ENCODE measurements around the gene FAF1. TPM values are rescaled to one million over a fixed set of nuclear protein-coding genes. Genes with fewer than 3 reads are reported as not detected.

Gene FAF1
- total RNA-seq, 4 donors from 2014 or later: 36.9 to 77.6 (median 48.3) TPM

DNA sequence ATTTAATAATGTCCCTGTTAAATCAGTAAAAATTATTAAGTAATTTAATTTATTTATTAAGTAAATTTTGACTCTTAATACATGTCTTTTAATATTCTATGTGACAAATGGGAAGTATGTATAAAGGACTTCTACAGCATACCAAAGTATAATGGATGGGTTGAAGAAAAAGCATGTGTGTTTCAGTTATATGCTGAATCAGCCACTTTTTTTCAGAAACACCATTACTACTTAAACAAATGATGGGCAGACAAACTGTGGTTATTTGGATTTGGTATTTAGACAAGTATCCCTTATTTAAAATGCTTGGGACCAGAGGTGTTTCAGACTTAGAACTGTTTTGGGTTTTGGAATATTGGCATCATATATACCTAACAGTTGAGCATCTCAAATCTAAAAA lies 360.5 kb downstream of the FAF1 start:
- Histone ChIP-seq H3K36me3 (no peaks in the 10 kb centered on the region), H3K4me3 (no peak overlapping the region), H3K4me1 (no peaks in the 10 kb centered on the region), H3K9me3 (no peaks in the 10 kb centered on the region), H3K27ac (no peak overlapping the region), H3K27me3 (no peaks in the 10 kb centered on the region)
- no peak for TF ChIP-seq POLR2A (IDR thresholded peaks at IDR 0.05)
- TF ChIP-seq, protein P1, sequence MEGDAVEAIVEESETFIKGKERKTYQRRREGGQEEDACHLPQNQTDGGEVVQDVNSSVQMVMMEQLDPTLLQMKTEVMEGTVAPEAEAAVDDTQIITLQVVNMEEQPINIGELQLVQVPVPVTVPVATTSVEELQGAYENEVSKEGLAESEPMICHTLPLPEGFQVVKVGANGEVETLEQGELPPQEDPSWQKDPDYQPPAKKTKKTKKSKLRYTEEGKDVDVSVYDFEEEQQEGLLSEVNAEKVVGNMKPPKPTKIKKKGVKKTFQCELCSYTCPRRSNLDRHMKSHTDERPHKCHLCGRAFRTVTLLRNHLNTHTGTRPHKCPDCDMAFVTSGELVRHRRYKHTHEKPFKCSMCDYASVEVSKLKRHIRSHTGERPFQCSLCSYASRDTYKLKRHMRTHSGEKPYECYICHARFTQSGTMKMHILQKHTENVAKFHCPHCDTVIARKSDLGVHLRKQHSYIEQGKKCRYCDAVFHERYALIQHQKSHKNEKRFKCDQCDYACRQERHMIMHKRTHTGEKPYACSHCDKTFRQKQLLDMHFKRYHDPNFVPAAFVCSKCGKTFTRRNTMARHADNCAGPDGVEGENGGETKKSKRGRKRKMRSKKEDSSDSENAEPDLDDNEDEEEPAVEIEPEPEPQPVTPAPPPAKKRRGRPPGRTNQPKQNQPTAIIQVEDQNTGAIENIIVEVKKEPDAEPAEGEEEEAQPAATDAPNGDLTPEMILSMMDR (IDR thresholded peaks at IDR 0.05): no peak
- DNase-seq: no peak

DNA sequence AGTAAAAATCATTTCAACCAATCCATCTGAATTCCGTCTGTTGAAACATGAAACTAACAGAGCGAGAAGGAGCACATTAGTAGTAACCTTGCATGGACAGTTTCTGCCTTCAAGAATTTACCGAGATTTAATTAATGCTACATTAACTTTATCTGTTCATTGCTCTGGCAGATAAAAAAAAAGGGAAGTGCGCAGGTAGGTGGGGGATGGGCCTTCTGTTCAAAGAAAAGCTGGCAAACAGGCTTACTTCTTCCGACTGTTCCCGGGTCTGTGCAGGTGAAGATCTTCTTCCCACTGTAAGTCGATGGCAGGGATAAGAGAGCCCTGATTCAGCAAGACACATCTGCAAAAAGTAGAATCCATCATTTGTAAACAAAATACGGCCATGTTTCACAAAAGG lies 364.2 kb downstream of the FAF1 start:
- H3K36me3 ChIP-seq: peaks cover 0 to 7% (median 0%) of the 10 kb centered on the region in 3 donors
- H3K4me3 ChIP-seq: no peak overlapping the region
- H3K9me3 ChIP-seq: no peaks in the 10 kb centered on the region
- DNase-seq: no peak
- no peaks in the 10 kb centered on the region for H3K27me3 ChIP-seq
- no peaks in the 10 kb centered on the region for H3K4me1 ChIP-seq
- TF ChIP-seq, protein P1 (IDR thresholded peaks at IDR 0.05): no peak
- TF ChIP-seq POLR2A (IDR thresholded peaks at IDR 0.05): no peak
- no peak overlapping the region for H3K27ac ChIP-seq

DNA sequence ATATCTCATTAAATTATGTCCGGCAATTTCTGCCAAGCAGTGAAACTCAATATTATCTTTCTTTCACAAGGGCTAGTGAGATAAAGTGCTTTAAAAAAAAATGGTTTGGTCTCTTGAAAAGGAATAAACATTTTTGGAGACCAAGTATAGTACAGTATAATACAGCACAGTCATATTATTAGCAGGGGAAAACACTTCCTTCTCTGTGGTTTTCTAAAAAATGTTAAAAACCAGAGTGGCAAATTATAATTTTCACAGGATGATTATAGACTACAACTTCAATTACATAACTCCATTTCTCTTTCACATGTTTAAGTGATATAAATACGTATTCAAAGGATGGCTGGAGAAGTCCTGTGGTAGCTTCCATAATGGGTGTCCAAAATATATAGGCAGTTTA lies 366.6 kb downstream of the FAF1 start:
- H3K9me3 ChIP-seq: no peaks in the 10 kb centered on the region
- H3K27ac ChIP-seq: no peak overlapping the region
- peaks cover 0 to 15% (median 0%) of the 10 kb centered on the region in 3 donors for H3K36me3 ChIP-seq
- no peak overlapping the region for H3K4me3 ChIP-seq
- no peak for TF ChIP-seq POLR2A (IDR thresholded peaks at IDR 0.05)
- TF ChIP-seq, protein P1 (IDR thresholded peaks at IDR 0.05): no peak
- no peaks in the 10 kb centered on the region for H3K4me1 ChIP-seq
- H3K27me3 ChIP-seq: no peaks in the 10 kb centered on the region
- DNase-seq: no peak

DNA sequence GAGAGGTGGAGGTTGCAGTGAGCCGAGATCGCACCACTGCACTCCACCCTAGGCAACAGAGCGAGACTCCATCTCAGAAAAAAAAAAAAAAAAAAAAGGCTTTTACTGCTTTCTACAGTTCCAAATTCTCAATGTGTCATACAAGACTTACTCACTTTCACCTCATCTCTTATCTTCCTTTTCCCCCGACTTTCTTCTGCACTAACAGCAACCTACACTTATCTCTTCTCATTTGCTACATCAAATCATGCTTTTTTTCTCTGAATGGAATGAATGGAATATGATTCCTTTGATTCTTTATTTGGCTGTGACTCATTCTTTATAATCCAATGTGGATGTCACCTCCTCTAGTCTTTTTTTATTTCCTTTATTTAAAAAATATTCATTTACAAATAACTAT lies 368.5 kb downstream of the FAF1 start:
- H3K36me3 ChIP-seq: peaks cover 0 to 21% (median 0%) of the 10 kb centered on the region in 3 donors
- H3K4me1 ChIP-seq: no peaks in the 10 kb centered on the region
- no peaks in the 10 kb centered on the region for H3K27me3 ChIP-seq
- H3K4me3 ChIP-seq: no peak overlapping the region
- TF ChIP-seq, protein P1 (IDR thresholded peaks at IDR 0.05): no peak
- no peak for TF ChIP-seq POLR2A (IDR thresholded peaks at IDR 0.05)
- no peaks in the 10 kb centered on the region for H3K9me3 ChIP-seq
- H3K27ac ChIP-seq: no peak overlapping the region
- no peak for DNase-seq

DNA sequence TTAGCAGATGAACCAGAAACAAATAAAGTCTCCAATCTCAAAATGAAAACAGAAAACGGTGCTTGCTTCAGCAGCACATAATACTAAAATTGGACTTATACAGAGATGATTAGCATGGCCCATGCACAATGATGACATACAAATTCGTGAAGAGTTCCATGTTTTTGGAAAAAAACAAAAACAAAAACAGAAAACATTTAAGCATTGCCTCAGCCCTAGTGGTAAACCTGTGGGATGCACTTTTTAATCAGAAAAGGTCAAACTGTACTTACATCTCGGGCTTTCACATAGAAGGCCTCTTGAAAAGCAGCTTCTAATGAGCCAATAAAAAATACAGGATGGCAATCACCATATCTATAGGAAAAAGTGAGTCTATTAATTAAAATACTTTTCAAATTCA lies 377.7 kb downstream of the FAF1 start:
- no peak for DNase-seq
- TF ChIP-seq, protein P1 (IDR thresholded peaks at IDR 0.05): no peak
- no peak for TF ChIP-seq POLR2A (IDR thresholded peaks at IDR 0.05)
- H3K27me3 ChIP-seq: no peaks in the 10 kb centered on the region
- H3K9me3 ChIP-seq: no peaks in the 10 kb centered on the region
- H3K36me3 ChIP-seq: no peaks in the 10 kb centered on the region
- no peak overlapping the region for H3K4me3 ChIP-seq
- H3K4me1 ChIP-seq: no peaks in the 10 kb centered on the region
- H3K27ac ChIP-seq: no peak overlapping the region

DNA sequence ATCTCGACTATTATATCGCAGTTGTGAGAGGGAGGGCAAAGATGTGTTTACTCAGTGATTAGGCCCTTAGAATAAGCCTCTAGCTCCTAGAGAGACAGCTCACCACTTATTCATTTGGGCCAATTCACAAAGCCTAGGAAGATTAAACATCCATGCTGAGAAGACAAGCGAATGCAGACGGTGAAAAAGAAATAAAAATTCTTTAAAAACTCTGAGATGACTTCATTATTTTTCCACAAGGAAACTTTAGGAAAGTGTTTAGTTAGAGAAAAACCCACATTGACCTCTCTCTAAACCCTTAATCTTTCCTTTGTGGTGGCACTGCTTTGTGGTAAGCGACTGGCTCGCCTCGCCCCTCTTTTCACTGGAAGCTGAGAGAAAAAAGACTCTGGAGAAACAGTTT lies 390.0 kb downstream of the FAF1 start:
- Histone ChIP-seq H3K36me3 (peaks cover 0 to 27% (median 0%) of the 10 kb centered on the region in 3 donors), H3K27me3 (no peaks in the 10 kb centered on the region), H3K9me3 (no peaks in the 10 kb centered on the region), H3K27ac (no peak overlapping the region), H3K4me3 (no peak overlapping the region), H3K4me1 (no peaks in the 10 kb centered on the region)
- TF ChIP-seq POLR2A (IDR thresholded peaks at IDR 0.05): no peak
- TF ChIP-seq, protein P1 (IDR thresholded peaks at IDR 0.05): no peak
- no peak for DNase-seq
